ENCODE data around the gene B4GALT2.

DNA sequence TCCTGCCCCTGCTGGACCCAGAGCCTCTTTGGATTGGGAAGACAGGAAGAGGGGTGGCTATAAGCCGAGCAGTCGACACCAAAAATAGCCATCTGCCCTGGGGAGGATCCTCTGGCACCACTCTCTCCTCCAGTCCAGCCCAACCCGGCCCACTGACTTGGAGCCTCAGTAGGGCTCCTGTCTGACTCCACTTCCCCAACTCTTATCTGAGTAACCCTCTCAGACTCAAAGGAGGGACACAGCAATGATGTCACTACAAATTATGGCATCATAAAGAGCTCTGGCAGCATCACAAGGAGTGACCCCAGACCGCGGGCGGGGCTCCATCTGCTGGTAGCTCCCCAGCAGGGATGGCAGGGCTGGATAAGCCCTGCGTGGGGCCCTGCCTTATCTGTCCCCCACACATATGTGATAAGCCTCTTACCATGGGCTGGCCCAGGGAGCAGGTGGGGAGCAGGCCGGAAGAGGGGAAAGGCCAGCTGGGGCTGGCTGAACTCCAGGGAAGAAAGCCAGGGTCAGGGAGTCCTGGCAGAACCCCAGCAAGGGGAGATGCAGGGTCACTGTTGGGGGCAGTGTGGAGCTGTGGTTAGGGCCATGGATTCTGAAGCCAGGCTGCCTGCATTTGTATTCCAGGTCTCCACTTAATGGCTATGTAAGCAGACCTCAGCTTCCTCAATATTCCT is 56.9 kb downstream of the B4GALT2 start:
- TF ChIP-seq, protein P1, sequence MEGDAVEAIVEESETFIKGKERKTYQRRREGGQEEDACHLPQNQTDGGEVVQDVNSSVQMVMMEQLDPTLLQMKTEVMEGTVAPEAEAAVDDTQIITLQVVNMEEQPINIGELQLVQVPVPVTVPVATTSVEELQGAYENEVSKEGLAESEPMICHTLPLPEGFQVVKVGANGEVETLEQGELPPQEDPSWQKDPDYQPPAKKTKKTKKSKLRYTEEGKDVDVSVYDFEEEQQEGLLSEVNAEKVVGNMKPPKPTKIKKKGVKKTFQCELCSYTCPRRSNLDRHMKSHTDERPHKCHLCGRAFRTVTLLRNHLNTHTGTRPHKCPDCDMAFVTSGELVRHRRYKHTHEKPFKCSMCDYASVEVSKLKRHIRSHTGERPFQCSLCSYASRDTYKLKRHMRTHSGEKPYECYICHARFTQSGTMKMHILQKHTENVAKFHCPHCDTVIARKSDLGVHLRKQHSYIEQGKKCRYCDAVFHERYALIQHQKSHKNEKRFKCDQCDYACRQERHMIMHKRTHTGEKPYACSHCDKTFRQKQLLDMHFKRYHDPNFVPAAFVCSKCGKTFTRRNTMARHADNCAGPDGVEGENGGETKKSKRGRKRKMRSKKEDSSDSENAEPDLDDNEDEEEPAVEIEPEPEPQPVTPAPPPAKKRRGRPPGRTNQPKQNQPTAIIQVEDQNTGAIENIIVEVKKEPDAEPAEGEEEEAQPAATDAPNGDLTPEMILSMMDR (IDR thresholded peaks at IDR 0.05), result no peak
- TF ChIP-seq POLR2AphosphoS5 (IDR thresholded peaks at IDR 0.05) (no peak), POLR2A (IDR thresholded peaks at IDR 0.05) (no peak)
